ENCODE measurements around the gene SH2D4B.

DNA sequence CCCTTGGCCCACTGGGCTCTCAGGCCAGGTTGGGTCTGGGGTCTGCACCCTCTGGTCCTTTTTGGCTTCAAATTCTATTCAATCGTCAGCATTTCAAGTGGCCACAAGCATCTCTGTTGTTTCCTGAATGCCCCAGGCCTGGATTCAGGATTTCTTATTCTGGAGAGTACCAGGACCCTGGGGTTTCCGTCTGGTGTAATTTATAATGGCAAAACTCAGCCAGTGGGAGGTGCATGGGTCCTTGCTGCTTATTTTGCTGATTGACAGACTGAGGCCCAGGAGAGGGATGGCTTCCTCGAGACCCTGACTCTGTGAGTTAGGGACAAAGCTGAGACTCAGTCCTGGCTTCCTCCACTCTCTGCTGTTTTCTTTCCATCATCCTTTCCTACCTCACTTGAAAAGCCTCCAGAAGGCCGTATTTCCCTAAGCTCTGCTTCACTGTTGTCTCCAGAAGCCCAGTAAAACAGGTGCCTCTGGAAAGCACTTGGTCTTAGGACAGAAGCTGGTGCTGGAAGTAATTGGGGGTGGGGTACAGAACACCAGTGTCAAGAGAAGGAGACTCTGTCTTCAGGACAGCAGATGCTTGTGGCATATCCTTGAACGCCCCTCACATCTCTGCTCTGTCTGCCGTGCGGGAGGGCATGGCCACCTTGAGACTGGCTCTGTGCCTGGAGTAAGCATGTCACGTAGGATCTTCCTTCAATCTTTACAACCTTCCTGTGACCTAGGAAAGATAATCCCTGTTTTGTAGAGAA is 39.4 kb upstream of the SH2D4B start:
- TF ChIP-seq, protein P1, sequence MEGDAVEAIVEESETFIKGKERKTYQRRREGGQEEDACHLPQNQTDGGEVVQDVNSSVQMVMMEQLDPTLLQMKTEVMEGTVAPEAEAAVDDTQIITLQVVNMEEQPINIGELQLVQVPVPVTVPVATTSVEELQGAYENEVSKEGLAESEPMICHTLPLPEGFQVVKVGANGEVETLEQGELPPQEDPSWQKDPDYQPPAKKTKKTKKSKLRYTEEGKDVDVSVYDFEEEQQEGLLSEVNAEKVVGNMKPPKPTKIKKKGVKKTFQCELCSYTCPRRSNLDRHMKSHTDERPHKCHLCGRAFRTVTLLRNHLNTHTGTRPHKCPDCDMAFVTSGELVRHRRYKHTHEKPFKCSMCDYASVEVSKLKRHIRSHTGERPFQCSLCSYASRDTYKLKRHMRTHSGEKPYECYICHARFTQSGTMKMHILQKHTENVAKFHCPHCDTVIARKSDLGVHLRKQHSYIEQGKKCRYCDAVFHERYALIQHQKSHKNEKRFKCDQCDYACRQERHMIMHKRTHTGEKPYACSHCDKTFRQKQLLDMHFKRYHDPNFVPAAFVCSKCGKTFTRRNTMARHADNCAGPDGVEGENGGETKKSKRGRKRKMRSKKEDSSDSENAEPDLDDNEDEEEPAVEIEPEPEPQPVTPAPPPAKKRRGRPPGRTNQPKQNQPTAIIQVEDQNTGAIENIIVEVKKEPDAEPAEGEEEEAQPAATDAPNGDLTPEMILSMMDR (IDR thresholded peaks at IDR 0.05; ENCODE audit: extremely low read depth in 1 of 2, insufficient read depth in 1 of 2, low read depth in 1 of 2, low read length in 2 of 2) = no peak
- no peak for TF ChIP-seq POLR2AphosphoS5 (IDR thresholded peaks at IDR 0.05; ENCODE audit: insufficient read depth, low read depth, low read length)
- TF ChIP-seq EZH2 (IDR thresholded peaks at IDR 0.05; ENCODE audit: borderline replicate concordance, low read depth, low read length, severe bottlenecking) = no peak
- no peak for TF ChIP-seq POLR2A (IDR thresholded peaks at IDR 0.05; ENCODE audit: low read depth, low read length)
- no peak for TF ChIP-seq JUN (IDR thresholded peaks at IDR 0.05; ENCODE audit: borderline replicate concordance, insufficient read depth, insufficient read length, low read depth)
- TF ChIP-seq, protein P2, sequence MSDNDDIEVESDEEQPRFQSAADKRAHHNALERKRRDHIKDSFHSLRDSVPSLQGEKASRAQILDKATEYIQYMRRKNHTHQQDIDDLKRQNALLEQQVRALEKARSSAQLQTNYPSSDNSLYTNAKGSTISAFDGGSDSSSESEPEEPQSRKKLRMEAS (IDR thresholded peaks at IDR 0.05; ENCODE audit: insufficient read depth, insufficient read length) = no peak
- TF ChIP-seq MYC (IDR thresholded peaks at IDR 0.05; ENCODE audit: low read depth, low read length) = no peak

Data from endothelial cell of umbilical vein (primary cell).